Measurements from ENCODE around the gene PPP2R2C. TPM values are rescaled to one million over a fixed set of nuclear protein-coding genes. Genes with fewer than 3 reads are reported as not detected.

PPP2R2C gene
- total and polyA plus RNA-seq, 10 of the 15 experiments (the other 5 are each of a cell fraction or from before 2014, with no cell fraction given), result 0.13 to 0.15 TPM; not detected in 8

- Histone ChIP-seq H3K27ac (ENCODE audit: control insufficient read depth, insufficient read depth) (no peak overlapping the region), H3K36me3 (ENCODE audit: control insufficient read depth in 2 of 2, insufficient read depth in 2 of 2, low read length in 1 of 2) (no peaks in the 10 kb centered on the region), H3K9ac (ENCODE audit: control insufficient read depth, insufficient read depth, low read length) (no peak overlapping the region), H4K20me1 (ENCODE audit: control insufficient read depth, insufficient read depth) (no peaks in the 10 kb centered on the region), H3K9me3 (replicated peaks; ENCODE audit: control insufficient read depth, insufficient read depth, low read length) (no peaks in the 10 kb centered on the region), H3K4me1 (ENCODE audit: control insufficient read depth, insufficient read depth, low read length) (no peaks in the 10 kb centered on the region), H3K4me2 (ENCODE audit: control insufficient read depth, insufficient read depth) (no peak overlapping the region), H3K27me3 (replicated peaks in 1 of 2; ENCODE audit: control insufficient read depth in 2 of 2, insufficient read depth in 2 of 2, low read length in 1 of 2) (peaks cover 0 to 2% of the 10 kb centered on the region in 2 experiments; a peak in 3 of 4 replicates), H3K4me3 (no peak overlapping the region), H2AFZ (ENCODE audit: control insufficient read depth, low read depth, low read length) (no peak overlapping the region), H3K79me2 (ENCODE audit: control insufficient read depth, insufficient read depth, low read length) (no peaks in the 10 kb centered on the region)
- ATAC-seq (no peak), FAIRE-seq (no peak), DNase-seq (ENCODE audit: low read depth, low spot score) (no peak)
- no peak for TF ChIP-seq HDAC2 (IDR thresholded peaks at IDR 0.05)
- TF ChIP-seq, protein P1, sequence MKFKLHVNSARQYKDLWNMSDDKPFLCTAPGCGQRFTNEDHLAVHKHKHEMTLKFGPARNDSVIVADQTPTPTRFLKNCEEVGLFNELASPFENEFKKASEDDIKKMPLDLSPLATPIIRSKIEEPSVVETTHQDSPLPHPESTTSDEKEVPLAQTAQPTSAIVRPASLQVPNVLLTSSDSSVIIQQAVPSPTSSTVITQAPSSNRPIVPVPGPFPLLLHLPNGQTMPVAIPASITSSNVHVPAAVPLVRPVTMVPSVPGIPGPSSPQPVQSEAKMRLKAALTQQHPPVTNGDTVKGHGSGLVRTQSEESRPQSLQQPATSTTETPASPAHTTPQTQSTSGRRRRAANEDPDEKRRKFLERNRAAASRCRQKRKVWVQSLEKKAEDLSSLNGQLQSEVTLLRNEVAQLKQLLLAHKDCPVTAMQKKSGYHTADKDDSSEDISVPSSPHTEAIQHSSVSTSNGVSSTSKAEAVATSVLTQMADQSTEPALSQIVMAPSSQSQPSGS (IDR thresholded peaks at IDR 0.05; ENCODE audit: low read length), result no peak
- no peak for TF ChIP-seq BACH1 (IDR thresholded peaks at IDR 0.05; ENCODE audit: borderline replicate concordance)
- no peak for TF ChIP-seq ZBTB11 (CRISPR knock-in tag; IDR thresholded peaks at IDR 0.05)
- no peak for TF ChIP-seq DPF2 (IDR thresholded peaks at IDR 0.05)
- TF ChIP-seq CHD4 (IDR thresholded peaks at IDR 0.05), result no peak
- TF ChIP-seq SMC3 (IDR thresholded peaks at IDR 0.05; ENCODE audit: borderline replicate concordance, low read length), result no peak
- no peak for TF ChIP-seq GABPA (IDR thresholded peaks at IDR 0.05; ENCODE audit: low read depth)
- TF ChIP-seq TAF1 (IDR thresholded peaks at IDR 0.05; ENCODE audit: borderline replicate concordance, low read depth, low read length), result no peak
- TF ChIP-seq YY1 (IDR thresholded peaks at IDR 0.05; ENCODE audit: low read depth, low read length), result no peak
- no peak for TF ChIP-seq IKZF2 (IDR thresholded peaks at IDR 0.05)
- no peak for TF ChIP-seq ATF7 (IDR thresholded peaks at IDR 0.05; ENCODE audit: low read depth)
- TF ChIP-seq, protein P2, sequence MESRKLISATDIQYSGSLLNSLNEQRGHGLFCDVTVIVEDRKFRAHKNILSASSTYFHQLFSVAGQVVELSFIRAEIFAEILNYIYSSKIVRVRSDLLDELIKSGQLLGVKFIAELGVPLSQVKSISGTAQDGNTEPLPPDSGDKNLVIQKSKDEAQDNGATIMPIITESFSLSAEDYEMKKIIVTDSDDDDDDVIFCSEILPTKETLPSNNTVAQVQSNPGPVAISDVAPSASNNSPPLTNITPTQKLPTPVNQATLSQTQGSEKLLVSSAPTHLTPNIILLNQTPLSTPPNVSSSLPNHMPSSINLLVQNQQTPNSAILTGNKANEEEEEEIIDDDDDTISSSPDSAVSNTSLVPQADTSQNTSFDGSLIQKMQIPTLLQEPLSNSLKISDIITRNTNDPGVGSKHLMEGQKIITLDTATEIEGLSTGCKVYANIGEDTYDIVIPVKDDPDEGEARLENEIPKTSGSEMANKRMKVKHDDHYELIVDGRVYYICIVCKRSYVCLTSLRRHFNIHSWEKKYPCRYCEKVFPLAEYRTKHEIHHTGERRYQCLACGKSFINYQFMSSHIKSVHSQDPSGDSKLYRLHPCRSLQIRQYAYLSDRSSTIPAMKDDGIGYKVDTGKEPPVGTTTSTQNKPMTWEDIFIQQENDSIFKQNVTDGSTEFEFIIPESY (IDR thresholded peaks at IDR 0.05), result no peak
- CTCF ChIA-PET, result no interaction called here
- in situ Hi-C loops (cut with MboI) (no loop called here), intact Hi-C loops (cut with micrococcal nuclease; ENCODE audit: unreplicated experiment) (no loop called here)
- 21% methylated on average over 8 of the region's 8 CpGs for WGBS (ENCODE audit: insufficient coverage, insufficient replicate concordance, low lambda C conversion rate, missing lambda C conversion rate)
- no TSS peak for BruUV-seq (replicated peaks)
- SMC1A ChIA-PET (ENCODE audit: uncharacterized antibody, unreplicated experiment), result no interaction called here
- POLR2A ChIA-PET, result no interaction called here
- RAD21 ChIA-PET (ENCODE audit: unreplicated experiment), result no interaction called here
Observed at GRCh38 chr4:6369035-6369434, 103.4 kb downstream of the PPP2R2C start.

Data from GM12878 (cell line).